Measurements from ENCODE around the gene ALAD.

ALAD gene

GRCh38 chr9:113341712-113342410 is 59.2 kb downstream of the ALAD start:
- Histone ChIP-seq H2BK120ac (ENCODE audit: low read depth, low read length) (no peak overlapping the region), H2AK5ac (ENCODE audit: low read length) (no peak overlapping the region), H2BK5ac (ENCODE audit: low read length) (no peak overlapping the region), H3K4me3 (ENCODE audit: low read length) (no peak overlapping the region), H3K27me3 (ENCODE audit: insufficient read depth, low read length, poor library complexity) (no peaks in the 10 kb centered on the region), H3K4me2 (ENCODE audit: low read length) (no peak overlapping the region), H3K9ac (ENCODE audit: low read length) (no peak overlapping the region), H3K4me1 (ENCODE audit: control insufficient read depth, low read depth, low read length) (no peaks in the 10 kb centered on the region), H3K56ac (ENCODE audit: low read length) (no peak overlapping the region), H3K79me1 (ENCODE audit: low read length) (no peaks in the 10 kb centered on the region), H3K36me3 (ENCODE audit: control insufficient read depth, insufficient read depth, low read length) (no peaks in the 10 kb centered on the region), H2BK15ac (replicated peaks; ENCODE audit: low read depth) (no peak overlapping the region), H4K8ac (ENCODE audit: low read depth, low read length) (no peak overlapping the region), H3K27ac (ENCODE audit: low read depth, low read length) (no peak overlapping the region), H3K23ac (ENCODE audit: low read length) (no peak overlapping the region), H4K5ac (ENCODE audit: low read length) (no peak overlapping the region), H3K4ac (ENCODE audit: low read depth, low read length) (no peak overlapping the region), H3K79me2 (ENCODE audit: control insufficient read depth, insufficient read depth, low read length) (no peaks in the 10 kb centered on the region), H3K18ac (ENCODE audit: low read length) (no peak overlapping the region)
- WGBS (ENCODE audit: extremely low coverage, insufficient coverage, low lambda C conversion rate) = no CpG with 5 or more reads among the region's 9 CpGs
- DNase-seq = peak; percentile 25

DNA sequence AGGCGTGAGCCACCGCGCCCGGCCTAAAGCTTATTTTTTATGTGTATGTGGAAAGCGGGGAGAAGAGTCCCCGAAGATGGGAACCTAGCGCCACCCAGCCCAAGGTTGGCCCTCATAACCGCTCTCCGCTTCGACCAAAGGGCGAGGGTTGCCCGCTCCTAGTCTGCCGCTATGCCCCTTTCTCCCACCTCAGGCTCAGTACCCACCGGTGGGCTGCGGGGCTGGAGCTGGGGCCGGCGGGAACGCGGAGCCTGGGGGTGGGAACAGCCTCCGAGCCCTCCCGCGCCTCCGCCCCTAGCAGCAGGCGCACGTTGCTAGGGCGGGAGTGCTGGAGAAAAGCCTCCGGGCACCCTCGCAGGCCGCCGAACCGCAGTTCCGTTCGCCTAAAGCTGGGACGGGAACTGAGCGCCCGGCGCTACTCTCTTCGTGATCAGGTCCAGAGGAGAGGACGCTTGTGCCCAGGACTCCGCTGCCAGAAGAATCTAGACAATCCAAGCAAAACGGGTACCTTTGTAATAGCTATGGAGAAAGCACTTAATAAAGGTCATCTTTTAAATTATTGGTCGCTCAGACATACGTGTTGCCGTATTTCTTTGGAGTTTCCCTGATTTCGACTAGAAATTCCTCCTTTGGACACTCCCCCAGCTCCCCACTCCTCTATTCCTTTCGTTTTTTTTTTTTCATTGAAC is 60.9 kb downstream of the ALAD start, which contains the start of gene WDR31:
Gene WDR31 (minus strand): TSS at position 265 of the 689 bp plus-strand sequence. CDS start 8,253 bp downstream, outside the sequence.
- no CpG with 5 or more reads among the region's 46 CpGs for WGBS (ENCODE audit: extremely low coverage, insufficient coverage, low lambda C conversion rate)
- H3K4me2 ChIP-seq (ENCODE audit: low read length) = peak within 1 kb of the TSS; percentile 85
- H3K4me3 ChIP-seq (ENCODE audit: low read length) = peak within 1 kb of the TSS; percentile 82
- peak within 1 kb of the TSS; percentile 95 for H3K56ac ChIP-seq (ENCODE audit: low read length)
- H3K9ac ChIP-seq (ENCODE audit: low read length) = peak within 1 kb of the TSS; percentile 91
- H2BK5ac ChIP-seq (ENCODE audit: low read length) = no peak within 1 kb of the TSS
- H4K8ac ChIP-seq (ENCODE audit: low read depth, low read length) = no peak within 1 kb of the TSS
- peak within 1 kb of the TSS; percentile 71 for H4K5ac ChIP-seq (ENCODE audit: low read length)
- no peak within 1 kb of the TSS for H3K4ac ChIP-seq (ENCODE audit: low read depth, low read length)
- no peaks in the 10 kb centered on the region for H3K36me3 ChIP-seq (ENCODE audit: control insufficient read depth, insufficient read depth, low read length)
- H2BK120ac ChIP-seq (ENCODE audit: low read depth, low read length) = no peak within 1 kb of the TSS
- no peaks in the 10 kb centered on the region for H3K79me2 ChIP-seq (ENCODE audit: control insufficient read depth, insufficient read depth, low read length)
- H3K23ac ChIP-seq (ENCODE audit: low read length) = peak within 1 kb of the TSS; percentile 45
- H3K27me3 ChIP-seq (ENCODE audit: insufficient read depth, low read length, poor library complexity) = no peaks in the 10 kb centered on the region
- no peaks in the 10 kb centered on the region for H3K4me1 ChIP-seq (ENCODE audit: control insufficient read depth, low read depth, low read length)
- H2AK5ac ChIP-seq (ENCODE audit: low read length) = no peak within 1 kb of the TSS
- H3K18ac ChIP-seq (ENCODE audit: low read length) = peak within 1 kb of the TSS; percentile 83
- DNase-seq = peak; percentile 90
- no peaks in the 10 kb centered on the region for H3K79me1 ChIP-seq (ENCODE audit: low read length)
- no peak within 1 kb of the TSS for H3K27ac ChIP-seq (ENCODE audit: low read depth, low read length)
- H2BK15ac ChIP-seq (replicated peaks; ENCODE audit: low read depth) = no peak within 1 kb of the TSS

- H4K8ac ChIP-seq (ENCODE audit: low read depth, low read length) = no peak overlapping the region
- no peak overlapping the region for H3K4ac ChIP-seq (ENCODE audit: low read depth, low read length)
- no peak overlapping the region for H3K23ac ChIP-seq (ENCODE audit: low read length)
- H3K4me1 ChIP-seq (ENCODE audit: control insufficient read depth, low read depth, low read length) = no peaks in the 10 kb centered on the region
- no peak overlapping the region for H3K9ac ChIP-seq (ENCODE audit: low read length)
- no peak overlapping the region for H2BK15ac ChIP-seq (replicated peaks; ENCODE audit: low read depth)
- no peaks in the 10 kb centered on the region for H3K79me1 ChIP-seq (ENCODE audit: low read length)
- H2AK5ac ChIP-seq (ENCODE audit: low read length) = no peak overlapping the region
- H3K27me3 ChIP-seq (ENCODE audit: insufficient read depth, low read length, poor library complexity) = no peaks in the 10 kb centered on the region
- no peak overlapping the region for H3K27ac ChIP-seq (ENCODE audit: low read depth, low read length)
- no peak overlapping the region for H3K4me2 ChIP-seq (ENCODE audit: low read length)
- H3K56ac ChIP-seq (ENCODE audit: low read length) = no peak overlapping the region
- H3K4me3 ChIP-seq (ENCODE audit: low read length) = no peak overlapping the region
- no peak overlapping the region for H4K5ac ChIP-seq (ENCODE audit: low read length)
- H2BK5ac ChIP-seq (ENCODE audit: low read length) = no peak overlapping the region
- no peak for DNase-seq
- WGBS (ENCODE audit: extremely low coverage, insufficient coverage, low lambda C conversion rate) = no CpG with 5 or more reads among the region's 2 CpGs
- H3K79me2 ChIP-seq (ENCODE audit: control insufficient read depth, insufficient read depth, low read length) = no peaks in the 10 kb centered on the region
- no peak overlapping the region for H2BK120ac ChIP-seq (ENCODE audit: low read depth, low read length)
- H3K36me3 ChIP-seq (ENCODE audit: control insufficient read depth, insufficient read depth, low read length) = no peaks in the 10 kb centered on the region
- no peak overlapping the region for H3K18ac ChIP-seq (ENCODE audit: low read length)
These were observed 63.4 kb downstream of the ALAD start for GRCh38 chr9:113337714-113338113.

All from mesendoderm (in vitro differentiated cells).